Measurements from ENCODE around the gene AUTS2. TPM values are rescaled to one million over a fixed set of nuclear protein-coding genes. Genes with fewer than 3 reads are reported as not detected.

The AUTS2 gene
- total RNA-seq, 1 experiment from 2014 or later: 256 TPM

- Histone ChIP-seq H3K9me3 (ENCODE audit: control insufficient read depth, low read depth, low read length) (no peaks in the 10 kb centered on the region), H2BK20ac (ENCODE audit: low read depth, low read length, poor library complexity, severe bottlenecking) (no peak overlapping the region), H3K4ac (ENCODE audit: low read depth, low read length) (no peak overlapping the region), H3K79me1 (ENCODE audit: insufficient read depth, low read depth, low read length, poor library complexity, severe bottlenecking) (no peaks in the 10 kb centered on the region), H3K4me2 (ENCODE audit: insufficient read depth, insufficient read length, low read length) (no peak overlapping the region), H3K4me1 (ENCODE audit: insufficient read depth, low read length) (no peaks in the 10 kb centered on the region), H4K8ac (replicated peaks; ENCODE audit: insufficient read length, low read depth, low read length) (no peak overlapping the region), H3K56ac (ENCODE audit: insufficient read length, low read depth, low read length) (no peak overlapping the region), H2AFZ (ENCODE audit: low read length) (no peak overlapping the region), H2BK5ac (ENCODE audit: insufficient read length, low read length) (no peak overlapping the region), H2BK12ac (ENCODE audit: insufficient read length, low read depth, low read length) (no peak overlapping the region), H3K18ac (ENCODE audit: insufficient read length, low read depth, low read length) (no peak overlapping the region), H3K79me2 (ENCODE audit: insufficient read depth, low read length) (no peaks in the 10 kb centered on the region), H3K23ac (ENCODE audit: insufficient read length, low read depth, low read length) (no peak overlapping the region), H3K27ac (ENCODE audit: insufficient read length, low read depth, low read length) (no peak overlapping the region), H3K27me3 (ENCODE audit: insufficient read depth, low read length) (no peaks in the 10 kb centered on the region), H3T11ph (ENCODE audit: low read length) (no peak overlapping the region), H2BK120ac (ENCODE audit: low read depth, low read length, poor library complexity, severe bottlenecking) (no peak overlapping the region), H3K23me2 (ENCODE audit: insufficient read length, low read depth, low read length, poor library complexity, severe bottlenecking) (no peaks in the 10 kb centered on the region), H2BK15ac (ENCODE audit: low read depth, low read length) (no peak overlapping the region), H3K14ac (ENCODE audit: insufficient read depth, low read length) (no peak overlapping the region), H2AK5ac (ENCODE audit: insufficient read length, low read length) (no peak overlapping the region), H4K20me1 (ENCODE audit: control insufficient read depth, insufficient read depth, insufficient read length) (no peaks in the 10 kb centered on the region), H4K5ac (ENCODE audit: insufficient read length, low read depth, low read length) (no peak overlapping the region), H4K91ac (ENCODE audit: insufficient read length, low read depth, low read length) (no peak overlapping the region), H3K9ac (ENCODE audit: extremely low read depth, insufficient read length, low read length) (no peak overlapping the region)
- no peak overlapping the region for H3K4me3 Mint-ChIP-seq
- H3K9me3 Mint-ChIP-seq: no peaks in the 10 kb centered on the region
- no peak for TF ChIP-seq CTCF (conservative IDR thresholded peaks at IDR 0.05)
- no peak overlapping the region for H3K27ac Mint-ChIP-seq
- WGBS (ENCODE audit: extremely low coverage, insufficient read length, low lambda C conversion rate): no CpG with 5 or more reads among the region's 7 CpGs
- no peaks in the 10 kb centered on the region for H3K4me1 Mint-ChIP-seq
- no peaks in the 10 kb centered on the region for H3K27me3 Mint-ChIP-seq (ENCODE audit: low read depth)
- no peak for DNase-seq
- H3K36me3 Mint-ChIP-seq (ENCODE audit: insufficient read depth in 1 of 3, low read depth in 3 of 3): no peaks in the 10 kb centered on the region
Measured at GRCh38 chr7:69871213-69871885, 273.1 kb downstream of the AUTS2 start.

All from H9 (cell line).